ENCODE data around the gene FGGY.

FGGY gene

DNA sequence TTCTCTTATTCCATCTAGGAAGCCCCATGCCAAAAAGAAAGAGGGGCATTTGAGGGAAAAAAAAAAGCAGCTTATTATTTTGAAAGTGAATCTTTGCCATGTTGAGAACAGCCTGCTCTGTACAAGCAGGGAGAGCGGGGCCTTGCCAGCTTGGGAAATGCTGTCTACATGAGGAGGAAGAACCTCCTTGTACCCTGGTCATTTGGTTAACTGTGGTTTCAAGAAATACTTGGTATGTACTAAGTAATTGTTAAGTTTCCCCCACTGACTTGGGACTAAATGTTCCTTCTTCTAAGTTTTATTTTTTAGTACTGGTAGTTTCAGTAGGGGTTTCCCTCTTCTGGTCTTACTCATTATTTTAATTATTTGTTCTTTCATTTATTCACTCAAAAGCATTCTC lies 373.8 kb downstream of the FGGY start:
- no peak for DNase-seq

DNA sequence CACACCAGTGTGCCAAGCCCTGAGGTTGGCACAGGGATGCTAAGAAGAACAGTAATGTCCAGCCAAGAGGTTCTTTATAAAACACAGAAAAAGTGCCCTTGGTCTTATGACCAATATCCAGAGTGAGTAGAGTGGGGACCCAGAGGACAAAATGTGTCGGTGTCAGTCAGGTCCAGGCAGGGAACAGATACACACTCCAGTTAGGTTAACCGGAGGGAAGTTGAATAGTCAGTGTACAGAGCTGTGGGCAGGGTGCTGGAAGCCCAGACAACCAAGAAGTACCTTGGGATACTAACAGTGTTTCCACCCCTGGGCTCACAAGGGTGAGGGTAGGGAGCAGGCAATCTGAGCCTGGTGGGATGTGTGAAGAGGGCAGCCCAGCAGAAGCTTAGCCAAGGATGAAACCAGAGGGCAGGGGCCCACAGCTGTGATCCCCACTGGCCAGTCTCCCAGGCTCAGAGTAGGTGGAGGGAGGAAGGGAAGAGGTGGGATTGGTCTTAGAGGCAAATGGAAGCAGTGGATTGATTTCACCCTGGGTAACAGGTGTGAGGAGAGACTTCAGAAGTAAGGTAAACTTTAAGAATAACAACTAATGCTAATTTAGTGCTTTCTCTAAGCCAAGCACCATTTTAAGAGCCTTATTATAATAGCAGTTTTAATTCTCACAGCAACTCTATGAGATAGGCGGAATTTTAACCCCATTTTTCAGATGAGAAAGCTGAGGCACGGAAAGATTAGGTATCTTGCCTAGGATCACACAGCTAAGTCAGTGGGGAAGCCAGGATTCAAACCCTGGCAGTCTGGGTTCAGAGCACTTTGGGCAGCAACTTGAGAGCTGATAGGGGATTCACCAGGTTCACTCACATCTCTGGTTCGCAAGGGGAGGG lies 374.4 kb downstream of the FGGY start:
- DNase-seq = no peak

DNA sequence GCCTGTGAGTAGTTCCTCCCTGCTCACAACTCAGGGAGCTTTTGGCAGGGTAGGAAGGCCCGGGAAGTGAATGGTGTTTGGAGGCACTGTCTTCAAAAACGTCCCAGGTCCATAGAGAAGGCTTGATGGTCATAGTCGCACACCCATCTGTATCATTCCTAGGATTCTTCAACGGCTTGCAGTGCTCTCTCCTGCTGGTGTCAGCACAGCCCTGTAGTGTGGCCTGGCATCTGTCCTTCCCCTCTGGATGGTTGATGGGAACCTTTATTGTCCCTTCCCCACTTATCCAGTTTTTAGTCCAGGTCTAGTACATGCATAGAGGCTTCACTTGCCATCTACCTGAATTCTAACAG lies 375.0 kb downstream of the FGGY start:
- DNase-seq = no peak

DNA sequence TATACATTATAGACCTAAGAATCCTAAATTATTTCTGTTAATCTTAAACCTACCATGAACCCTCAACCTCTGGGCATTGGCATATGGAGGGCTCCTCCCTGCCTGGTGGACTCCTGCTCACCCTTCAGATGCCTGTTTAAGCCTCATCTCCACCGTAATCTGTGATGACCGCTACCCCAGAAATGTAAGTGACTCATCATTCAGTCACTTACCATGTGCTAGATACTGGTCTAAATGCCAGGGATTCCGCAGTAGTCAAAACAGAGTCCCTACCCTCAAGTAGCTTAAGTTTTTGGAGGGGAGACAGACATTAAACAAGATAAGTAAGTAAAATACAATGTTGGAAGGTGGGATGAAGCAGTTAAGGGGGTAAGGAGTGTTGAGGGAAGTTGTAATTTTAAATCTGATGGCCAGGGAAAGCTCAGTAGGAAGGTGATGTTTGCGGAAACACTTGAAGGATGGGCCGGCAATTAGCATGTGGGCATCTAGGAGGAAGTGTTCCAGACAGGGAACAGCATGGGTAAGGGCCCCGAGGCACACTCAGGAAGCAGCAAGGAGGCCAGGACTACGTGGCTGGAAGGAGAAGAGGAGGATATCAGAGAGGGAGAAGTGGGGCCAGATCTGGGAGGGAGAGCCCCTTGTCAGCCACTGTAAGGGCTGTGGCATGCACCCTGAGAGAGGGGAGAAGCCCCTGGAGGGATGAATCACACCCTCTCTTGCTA lies 376.1 kb downstream of the FGGY start:
- no peak for DNase-seq

DNA sequence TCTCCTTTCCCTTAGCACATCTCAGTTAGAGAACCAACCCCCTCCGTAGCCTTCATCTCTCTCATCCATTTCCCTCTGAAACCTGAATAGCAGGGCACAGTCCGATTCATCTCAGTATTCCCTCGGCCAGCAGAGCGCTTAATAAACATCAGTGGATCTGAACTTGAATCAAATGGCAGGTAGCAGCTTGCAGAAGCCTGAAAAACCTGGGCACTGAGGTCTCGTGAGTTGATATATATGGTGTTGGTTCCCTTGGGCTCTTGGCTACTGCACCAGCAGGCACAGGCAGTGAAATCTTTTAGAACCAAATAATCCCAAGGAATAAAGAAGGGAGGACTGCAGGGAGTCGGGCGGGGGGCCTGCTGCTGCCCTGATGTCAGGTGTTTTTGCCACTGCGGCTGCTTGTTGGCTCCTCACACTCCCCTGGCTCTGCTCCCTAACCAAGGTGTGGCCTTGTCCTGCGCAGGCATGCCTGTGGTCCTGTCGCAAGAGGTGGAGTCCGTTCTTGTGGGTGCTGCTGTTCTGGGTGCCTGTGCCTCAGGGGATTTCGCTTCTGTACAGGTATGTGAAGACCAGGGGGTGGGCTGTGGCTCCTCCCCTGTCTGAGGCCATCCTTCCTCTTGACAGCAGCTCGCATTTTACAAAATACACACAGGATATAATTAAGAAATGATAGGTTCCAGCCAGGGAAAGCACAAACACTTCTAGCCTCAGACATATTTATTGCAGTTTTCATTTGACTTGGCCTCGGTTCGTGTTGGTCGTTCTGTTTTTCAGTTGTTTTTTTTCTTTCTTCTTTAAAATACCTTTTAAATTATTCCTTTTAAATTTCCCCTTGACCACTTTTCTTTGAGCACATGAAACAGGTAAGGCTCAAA lies 376.9 kb downstream of the FGGY start:
- no peak for DNase-seq

DNA sequence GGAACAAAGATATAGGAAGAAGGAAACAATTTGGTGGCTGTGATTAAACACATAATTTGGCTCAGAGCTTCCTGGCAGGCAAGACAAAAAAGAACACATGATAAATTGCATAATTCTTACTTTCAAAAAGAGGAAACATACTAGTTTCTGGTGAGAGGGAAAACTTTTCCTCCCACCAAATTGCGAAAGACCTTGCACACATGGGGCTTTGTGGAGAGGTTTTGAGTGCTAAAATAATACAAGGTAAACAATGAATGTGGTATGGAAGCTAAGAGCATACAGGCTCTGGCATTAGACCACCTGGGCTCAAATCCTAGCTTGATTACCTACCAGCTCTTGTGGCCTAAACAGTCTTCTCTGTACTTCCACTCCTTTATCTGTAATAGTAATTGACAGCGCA lies 377.7 kb downstream of the FGGY start:
- no peak for DNase-seq

DNA sequence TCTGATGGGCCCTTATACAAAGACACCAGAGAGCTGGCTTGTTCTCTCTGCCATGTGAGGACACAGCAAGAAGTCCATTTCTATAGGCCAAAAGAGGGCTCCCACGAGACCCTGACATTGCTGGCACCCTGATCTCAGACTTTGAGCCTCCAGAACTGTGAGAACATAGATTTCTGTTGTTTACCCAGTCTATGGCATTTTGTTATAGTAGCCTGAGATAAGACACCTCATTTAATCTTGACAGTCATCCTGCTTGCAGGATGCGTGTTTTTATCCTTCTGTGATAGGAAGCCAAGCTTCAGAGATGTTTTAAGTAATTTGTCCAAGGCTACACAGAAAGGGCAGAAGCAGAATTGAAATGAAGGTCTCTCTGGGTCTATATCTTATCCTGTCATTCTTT lies 379.0 kb downstream of the FGGY start:
- no peak for DNase-seq

DNA sequence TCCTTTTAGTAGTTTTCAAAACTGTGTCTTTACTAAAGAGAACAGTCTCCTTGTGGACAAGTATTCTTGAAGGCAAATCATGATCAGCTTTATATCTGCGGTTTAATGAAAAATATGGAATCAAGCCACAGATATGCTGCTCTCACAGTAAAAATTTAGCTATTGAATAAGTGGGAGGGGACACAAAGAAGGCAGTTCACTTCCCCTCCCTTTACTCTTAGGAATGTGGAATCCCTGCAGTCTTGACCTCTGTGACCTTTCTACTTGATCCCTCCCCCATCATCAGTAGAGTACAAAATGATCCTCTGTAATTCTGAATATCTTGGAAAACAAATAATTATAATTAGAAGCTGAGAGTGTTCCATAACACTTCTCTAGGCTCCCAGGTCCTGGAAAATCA lies 381.1 kb downstream of the FGGY start:
- no peak for DNase-seq

DNA sequence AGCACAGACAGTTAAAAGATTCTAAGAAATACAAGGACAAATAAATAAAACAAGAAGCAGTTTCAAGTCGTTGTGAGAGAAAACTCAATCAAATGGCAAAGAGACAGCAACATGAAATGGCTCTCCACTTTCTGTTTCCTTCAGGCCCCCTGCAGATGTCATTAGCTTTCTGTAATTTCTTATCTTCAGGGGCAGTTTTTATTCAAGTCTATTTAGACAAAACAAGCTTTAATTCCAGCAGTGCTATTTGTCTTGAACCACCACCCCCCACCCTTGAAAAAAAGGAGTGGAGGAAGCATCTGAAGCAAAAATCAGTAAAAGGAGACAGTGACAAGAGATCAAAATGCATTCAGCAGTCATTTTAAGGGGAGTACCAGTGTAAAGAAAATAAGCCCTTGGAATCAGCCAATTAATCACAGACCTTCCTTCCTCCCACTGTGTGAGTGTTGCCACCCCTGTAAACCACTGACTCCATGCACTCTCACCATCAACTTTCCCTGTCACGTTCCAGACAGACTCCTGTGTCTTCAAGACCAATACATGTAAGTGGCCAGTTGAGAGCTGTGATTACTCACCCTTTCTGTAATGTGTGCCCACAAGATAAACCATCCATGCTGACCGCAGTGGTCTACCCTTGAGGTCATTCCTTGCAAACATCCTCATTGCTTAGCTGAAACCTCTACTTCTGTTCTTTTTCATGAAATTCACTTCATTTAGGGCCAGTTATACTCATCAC lies 381.8 kb downstream of the FGGY start:
- DNase-seq = no peak

DNA sequence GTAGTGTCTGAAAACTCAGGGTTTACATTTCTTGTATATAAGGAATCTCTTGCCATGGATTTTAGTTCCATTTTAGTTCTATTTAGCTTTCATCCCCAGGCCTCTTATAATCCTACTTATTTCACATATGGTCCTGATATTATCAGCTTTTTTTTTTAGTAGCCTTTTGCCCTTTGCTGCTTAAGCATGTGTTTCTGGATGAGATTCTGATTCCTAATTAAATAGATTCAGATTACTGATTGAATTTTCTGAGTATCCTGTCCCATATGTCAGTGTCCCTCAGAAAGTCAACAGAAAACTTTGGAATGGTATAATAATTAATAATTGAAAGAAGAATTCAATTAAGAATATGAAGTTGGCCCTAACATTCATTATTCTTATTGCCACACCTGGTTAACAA lies 383.1 kb downstream of the FGGY start:
- no peak for DNase-seq

DNA sequence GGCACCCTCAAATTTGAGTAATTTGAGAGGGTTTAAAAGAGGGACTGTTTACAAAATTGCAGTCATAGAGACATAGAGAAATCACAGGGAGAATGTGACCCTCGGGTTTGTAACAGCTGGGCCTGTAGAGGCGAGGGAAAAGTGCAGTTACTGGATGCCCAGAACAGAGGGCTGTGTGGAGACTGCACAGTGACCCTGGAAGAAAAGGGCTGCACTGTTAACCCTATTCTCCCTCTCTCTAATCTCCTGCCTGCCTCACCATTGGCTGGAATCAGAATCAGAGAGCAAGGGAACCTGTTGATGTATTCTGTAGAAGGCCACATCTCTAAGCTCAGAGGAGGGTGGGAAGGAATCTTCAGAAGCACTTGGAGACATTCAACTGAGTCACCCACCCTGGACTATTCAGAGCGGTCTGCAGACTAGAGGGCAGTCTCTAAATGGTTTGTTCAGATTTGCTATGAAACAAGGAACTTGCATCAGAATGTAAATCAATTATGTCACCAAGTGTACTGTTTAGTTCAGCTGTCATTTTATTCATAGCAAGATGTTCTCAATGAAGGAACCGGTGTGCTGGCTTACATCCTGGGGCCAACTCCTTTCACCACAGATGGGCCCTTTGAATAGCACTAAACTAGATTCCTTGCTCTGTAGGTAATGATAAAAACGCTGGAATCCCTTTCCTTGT lies 385.6 kb downstream of the FGGY start:
- DNase-seq = no peak

DNA sequence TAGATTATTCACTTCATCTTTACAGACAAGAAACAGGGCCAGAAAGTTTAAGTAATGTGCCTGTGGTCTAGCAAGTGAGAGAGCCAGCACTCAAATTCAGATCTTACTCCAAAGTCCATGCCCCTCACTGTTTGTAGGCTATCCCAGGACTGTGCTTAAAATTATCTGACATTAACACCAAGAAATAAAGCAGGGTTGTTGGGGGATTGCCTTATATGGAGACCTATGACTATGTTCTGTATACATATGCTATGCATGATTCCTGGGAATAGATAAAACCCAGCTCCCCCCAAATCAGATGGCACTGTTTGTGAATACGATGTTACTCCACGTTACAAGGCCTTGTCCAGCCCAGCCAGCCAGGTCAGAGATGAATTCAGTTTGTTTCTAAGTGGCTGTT lies 386.3 kb downstream of the FGGY start:
- DNase-seq = no peak

DNA sequence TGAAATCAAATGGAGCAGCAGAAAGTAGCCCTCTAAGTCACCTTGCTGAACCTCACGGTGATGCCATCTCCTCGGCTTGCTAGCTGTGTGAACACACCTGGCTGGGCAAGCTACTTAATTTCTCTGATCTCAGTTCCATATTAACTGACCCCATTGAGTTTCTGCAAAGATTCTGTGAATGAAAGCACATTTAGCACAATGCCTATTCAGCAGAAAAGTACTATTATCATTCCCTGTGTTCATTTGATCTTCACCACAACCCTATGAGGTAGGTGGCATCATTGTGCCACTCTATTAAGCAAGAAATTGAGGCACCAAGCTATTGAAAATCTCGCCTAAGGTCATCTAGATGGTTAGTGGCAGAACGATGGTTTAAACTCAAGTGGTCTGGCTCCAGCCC lies 387.8 kb downstream of the FGGY start:
- no peak for DNase-seq

DNA sequence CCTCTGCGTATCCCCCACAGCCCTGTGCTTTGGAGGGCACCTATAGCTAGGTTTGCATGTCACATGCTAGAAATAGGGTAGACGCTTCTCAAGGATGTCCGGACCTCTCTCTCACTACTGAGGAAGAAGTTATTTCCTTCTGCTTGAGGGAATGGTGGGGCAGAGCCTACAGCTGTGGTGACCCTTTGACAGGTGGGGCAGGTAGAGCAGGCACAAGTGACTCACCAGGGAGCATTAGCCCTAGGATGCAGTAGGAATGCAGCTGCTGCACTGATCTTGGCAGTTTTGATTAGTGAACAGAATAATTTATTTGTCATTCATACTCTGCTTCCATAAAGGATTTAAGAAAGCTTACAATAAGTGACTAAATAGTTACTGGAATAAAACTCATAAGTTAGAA lies 388.2 kb downstream of the FGGY start:
- no peak for DNase-seq

DNA sequence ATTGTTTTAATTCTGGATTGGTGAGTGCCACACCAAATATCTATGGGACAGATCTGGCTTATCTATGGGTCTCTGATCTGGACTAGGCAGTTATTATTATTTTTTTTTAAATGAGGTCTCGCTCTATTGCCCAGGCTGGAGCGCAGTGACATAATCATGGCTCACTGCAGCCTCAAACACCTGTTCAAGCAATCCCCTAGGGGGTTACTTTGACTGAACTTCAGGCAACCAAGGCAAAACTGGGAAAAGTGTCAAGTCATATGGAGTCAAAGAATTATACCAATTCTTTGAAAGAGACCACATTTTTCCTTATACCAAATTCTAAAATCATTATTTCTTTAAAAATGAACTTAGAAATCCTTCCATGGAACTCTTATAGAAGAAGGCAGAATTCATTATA lies 388.8 kb downstream of the FGGY start:
- DNase-seq = no peak

DNA sequence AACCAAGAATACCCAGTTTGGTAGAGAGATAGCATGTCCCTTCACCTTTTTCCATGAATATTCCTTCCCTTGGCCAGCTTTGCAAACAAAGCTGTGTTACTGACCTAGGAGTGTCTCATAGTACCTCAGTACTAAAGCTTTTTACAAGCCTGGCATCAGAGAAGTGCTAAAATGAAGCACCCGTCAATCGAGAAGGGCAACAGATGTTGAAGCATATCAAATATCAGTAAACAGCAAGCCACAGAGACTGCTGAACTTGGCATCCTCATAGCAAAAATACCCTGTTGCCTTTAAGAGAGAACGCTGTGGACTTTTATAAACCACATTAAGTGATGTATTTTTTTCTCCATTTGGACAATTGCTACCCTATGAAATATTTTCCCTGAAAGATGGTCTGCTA lies 389.3 kb downstream of the FGGY start:
- DNase-seq = peak; percentile 63

DNA sequence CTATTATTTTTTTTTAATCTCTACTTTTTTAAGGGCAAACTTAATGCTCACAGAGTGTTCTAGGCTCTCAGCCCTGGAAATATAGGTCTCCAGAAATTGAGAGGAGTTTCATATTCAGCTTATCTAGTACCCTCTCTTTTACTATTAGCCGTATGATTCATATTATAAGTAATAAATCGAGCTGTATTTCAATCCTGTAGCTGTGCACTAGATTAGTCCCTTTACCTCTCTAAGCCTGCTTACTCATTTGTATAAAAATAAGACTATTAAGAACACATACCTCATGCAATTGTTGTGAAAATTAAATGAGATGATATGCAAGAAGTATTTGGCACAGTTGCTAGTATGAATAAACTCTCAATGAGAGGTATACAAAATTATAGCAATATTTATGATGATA lies 389.7 kb downstream of the FGGY start:
- no peak for DNase-seq

DNA sequence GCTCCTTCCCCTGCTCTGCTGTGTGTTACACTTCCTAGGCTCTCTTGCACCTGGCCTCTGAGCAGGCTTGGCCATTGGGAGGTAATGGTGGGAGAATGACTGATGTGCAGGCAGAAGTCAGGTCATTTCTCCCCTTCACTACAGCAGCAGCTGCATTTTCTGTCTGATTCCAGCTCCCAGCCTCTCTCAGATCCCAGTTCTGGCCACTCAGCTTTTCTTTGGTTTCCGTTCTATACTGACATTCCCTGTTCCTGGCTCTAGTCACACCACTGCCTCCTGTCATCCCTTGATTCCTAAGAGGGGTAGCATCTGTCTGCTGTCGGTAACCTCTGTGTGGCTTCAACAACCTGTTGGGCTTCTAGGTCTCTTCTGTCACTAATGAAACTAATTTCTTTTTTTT lies 390.2 kb downstream of the FGGY start:
- DNase-seq = no peak

DNA sequence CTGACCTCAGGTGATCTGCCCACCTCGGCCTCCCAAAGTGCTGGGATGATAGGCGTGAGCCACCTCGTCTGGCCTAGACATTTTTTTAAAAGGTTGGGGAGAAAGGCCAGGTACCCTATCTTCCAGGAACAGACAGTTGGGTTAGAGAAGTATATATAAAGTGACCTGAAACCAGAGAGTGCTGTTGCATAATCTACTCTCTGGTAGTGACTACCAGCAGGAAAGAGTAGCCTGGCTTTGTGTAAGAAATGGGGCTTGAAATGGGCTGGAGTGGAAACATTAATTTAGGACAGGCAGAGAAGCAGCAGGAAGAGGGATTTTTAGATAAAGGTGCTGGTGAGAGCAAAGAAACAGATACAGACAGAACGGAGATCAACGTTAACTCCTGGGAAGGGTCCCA lies 392.1 kb downstream of the FGGY start:
- no peak for DNase-seq

DNA sequence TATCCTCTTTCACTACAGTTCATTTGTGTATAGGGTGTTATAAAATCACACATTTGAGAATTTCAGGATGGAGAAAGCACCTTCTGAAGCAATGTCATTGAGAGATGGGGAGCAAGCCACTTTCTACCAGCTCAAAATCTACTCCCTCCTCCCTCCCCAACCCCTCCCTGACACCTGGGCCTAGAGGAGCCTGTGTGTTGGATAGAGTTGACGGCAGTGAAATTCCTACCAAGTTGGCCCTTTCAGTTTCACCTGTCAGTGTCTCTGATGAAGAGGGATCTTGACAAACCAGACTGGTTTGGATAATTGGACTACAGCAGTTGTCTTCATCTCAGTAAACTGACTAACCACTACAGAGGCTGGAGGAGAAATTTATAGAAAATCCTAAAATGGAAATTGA lies 392.8 kb downstream of the FGGY start:
- DNase-seq = no peak

DNA sequence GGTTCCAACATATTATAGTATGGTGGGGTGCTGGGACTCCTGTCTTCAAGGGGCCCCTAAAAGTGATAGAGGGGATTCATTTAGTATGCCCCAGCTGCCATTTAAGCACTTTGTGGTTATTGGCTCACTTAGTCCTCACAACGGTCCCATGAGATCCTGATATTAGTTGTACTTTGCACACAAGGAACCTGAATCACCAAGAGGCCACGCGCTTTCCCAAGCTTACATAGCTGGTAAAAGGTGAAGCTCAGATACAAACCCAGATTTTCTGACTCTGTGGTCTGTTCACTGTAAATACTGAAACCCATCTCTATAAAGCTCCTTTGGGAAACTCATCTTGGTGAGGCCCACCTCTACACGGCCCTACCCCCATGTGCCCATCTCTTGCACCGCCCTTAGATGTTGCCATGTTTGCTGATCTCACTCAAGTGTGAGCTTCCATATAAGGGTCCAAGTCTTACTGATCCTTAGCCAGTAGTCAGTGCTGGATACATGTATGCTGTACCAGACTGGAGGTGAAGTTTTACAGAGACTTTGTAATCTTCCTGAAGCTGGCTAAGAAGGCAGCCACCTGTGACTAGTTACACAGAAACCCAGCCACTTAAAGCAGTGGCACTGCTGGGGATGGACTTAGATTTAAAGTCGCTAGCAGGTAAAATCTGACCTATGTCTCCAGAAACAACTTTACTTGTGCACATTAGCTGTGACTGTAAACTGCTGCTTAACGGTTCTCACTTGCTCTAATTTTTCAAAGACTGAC lies 393.5 kb downstream of the FGGY start:
- no peak for DNase-seq

DNA sequence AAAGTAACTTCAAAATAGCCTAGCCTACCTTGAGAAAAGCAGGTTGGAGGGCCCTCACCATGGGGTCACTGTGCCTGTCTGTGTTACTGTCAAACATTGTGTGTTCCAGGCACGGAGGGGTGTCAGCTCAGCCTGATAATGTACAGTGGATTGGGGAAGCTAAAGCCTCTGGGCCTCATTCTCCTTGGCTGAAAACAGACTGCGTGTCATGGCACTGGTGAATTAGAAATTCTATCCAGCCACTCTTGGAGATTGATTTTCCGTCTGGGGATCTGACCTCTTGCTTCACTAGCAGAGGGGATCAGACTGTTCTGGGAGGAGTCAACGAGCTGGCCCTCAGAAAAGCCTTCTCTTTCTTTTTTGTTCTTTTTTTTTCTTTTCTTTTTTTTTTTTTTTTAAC lies 394.4 kb downstream of the FGGY start:
- DNase-seq = no peak

All from NCI-H748 treated with DMSO at 0.1 percent for 48 hours (cell line).